Panc1 (cell line): ENCODE results near the gene GATM. TPM values are rescaled to one million over a fixed set of nuclear protein-coding genes. Genes with fewer than 3 reads are reported as not detected.

Experiments used
- ATAC-seq: fragments of 200-7000 bp; cut with Tn5 transposase; 2 replicates; pipeline ENCODE4 v1.9.1; 2020; ENCODE audit warnings: mild to moderate bottlenecking, moderate library complexity
- BruUV-seq: library from RNA; stranded (reverse); fragments of 400-500 nt; replicated peaks from 2 replicates; lab custom pipeline; 2021; lab: Mats Ljungman, UMichigan
- CTCF ChIA-PET: fragments of 300-600 bp; sonication (Branson Sonifier 250); formaldehyde crosslinking; loops from one replicate; lab custom pipeline; 2022; ENCODE audit warnings: antibody characterized with exemption; lab: Charles Lee
- POLR2A ChIA-PET: fragments of 300-600 bp; sonication (Branson Sonifier 250); formaldehyde crosslinking; loops from one replicate; lab custom pipeline; 2022; ENCODE audit warnings: antibody characterized with exemption; lab: Charles Lee
- DNase-seq: peaks from one replicate; pipeline ENCODE4 v3.0.0-alpha.2; 2010; ENCODE audit warnings: low read depth, low spot score
- H3K27ac ChIP-seq: 2 replicates; pipeline ENCODE4 v1.5.1; 2011; ENCODE audit warnings: mild to moderate bottlenecking, low read length, inconsistent platforms
- H3K27me3 ChIP-seq: fragments of 200-500 bp; sonication (Bioruptor generic); 2 replicates; pipeline ENCODE4 v1.6.0; 2014; ENCODE audit warnings: low read length, inconsistent platforms; ENCODE audit not compliant: control insufficient read depth, insufficient read depth
- H3K36me3 ChIP-seq: fragments of 200-500 bp; sonication (Bioruptor generic); 2 replicates; pipeline ENCODE4 v1.5.1; 2014; ENCODE audit warnings: inconsistent platforms, mild to moderate bottlenecking, low read length, moderate library complexity; ENCODE audit not compliant: control insufficient read depth, insufficient read depth
- H3K4me1 ChIP-seq: 2 replicates; pipeline ENCODE4 v1.5.1; 2011; ENCODE audit warnings: inconsistent platforms, mild to moderate bottlenecking, low read length, moderate library complexity; ENCODE audit not compliant: control insufficient read depth, insufficient read depth
- H3K4me3 ChIP-seq, 2 experiments: 2 replicates each; pipeline ENCODE4 v1.5.1; 2011 to 2012; ENCODE audit warnings: low read depth in 2 of 2, low read length in 2 of 2, mild to moderate bottlenecking in 2 of 2, inconsistent platforms in 1 of 2, moderate library complexity in 1 of 2
- H3K9me3 ChIP-seq: fragments of 200-500 bp; sonication (Bioruptor generic); 2 replicates; pipeline ENCODE4 v1.5.1; 2014; ENCODE audit warnings: low read depth, mild to moderate bottlenecking, inconsistent platforms, low read length, moderate library complexity; ENCODE audit not compliant: control insufficient read depth, insufficient read depth
- CTCF ChIP-seq: fragments of 450-650 bp; IDR thresholded peaks from 2 replicates; pipeline ENCODE4 v1.5.1; 2017; ENCODE audit warnings: mild to moderate bottlenecking
- POLR2AphosphoS5 ChIP-seq: IDR thresholded peaks from 2 replicates; pipeline ENCODE4 v1.6.1; 2012; ENCODE audit warnings: mild to moderate bottlenecking, low read depth, low read length, moderate library complexity
- REST ChIP-seq, 2 experiments: IDR thresholded peaks; 2 replicates each; pipeline ENCODE4 v1.6.1; 2011 to 2012; ENCODE audit warnings: low read depth in 2 of 2, control low read depth in 1 of 2, low read length in 1 of 2, mild to moderate bottlenecking in 1 of 2, moderate library complexity in 1 of 2; ENCODE audit not compliant: insufficient read depth in 1 of 2
- SIN3A ChIP-seq: IDR thresholded peaks from 2 replicates; pipeline ENCODE4 v1.6.1; 2012; ENCODE audit warnings: low read depth, mild to moderate bottlenecking, low read length, moderate library complexity, borderline replicate concordance; ENCODE audit not compliant: insufficient read depth
- TCF7L2 ChIP-seq: IDR thresholded peaks from 2 replicates; pipeline ENCODE4 v1.6.1; 2011; ENCODE audit warnings: mild to moderate bottlenecking, low read depth, low read length, inconsistent platforms
- in situ Hi-C: cut with HindIII; loops from 2 replicates; pipeline ENCODE4 v1.10.0; 2016; ENCODE audit warnings: low sequenced_read_pairs, low pct_unique_long_range_greater_than_20kb
- intact Hi-C: fragments of 100-400 bp; cut with micrococcal nuclease; formaldehyde crosslinking; loops from one replicate; pipeline ENCODE4 v1.10.0; 2022; ENCODE audit not compliant: unreplicated experiment
- total RNA-seq: library from RNA; stranded (reverse); gene quantifications from one replicate; pipeline ENCODE4 v1.2.1, GENCODE V29; 2021; ENCODE audit not compliant: unreplicated experiment

Gene GATM
- total RNA-seq, 1 experiment from 2014 or later = 7.6 TPM

- intact Hi-C loops (no loop called here), in situ Hi-C loops (no loop called here)
- Histone ChIP-seq H3K4me1 (no peaks in the 10 kb centered on the region), H3K36me3 (no peaks in the 10 kb centered on the region), H3K27ac (no peak overlapping the region), H3K27me3 (no peaks in the 10 kb centered on the region), H3K4me3 (no peak overlapping the region), H3K9me3 (no peaks in the 10 kb centered on the region)
- BruUV-seq = no TSS peak
- DNase-seq (no peak), ATAC-seq (no peak)
- POLR2A ChIA-PET = interaction anchor here (0.7 kb wide), 1 partner anchor 474 kb away, joined by 5 read pairs; no protein-coding TSS in a partner anchor
- TF ChIP-seq REST (IDR thresholded peaks at IDR 0.05; ENCODE audit: insufficient read depth in 1 of 2, low read depth in 2 of 2, low read length in 1 of 2) (no peak), SIN3A (no peak), CTCF (no peak), POLR2AphosphoS5 (no peak), TCF7L2 (no peak)
- CTCF ChIA-PET = no interaction called here
These were observed 15.9 kb downstream of the GATM start for GRCh38 chr15:45362419-45362818.

GRCh38 chr15:45361878-45362277 lies 16.5 kb downstream of the GATM start:
- no peaks in the 10 kb centered on the region for H3K9me3 ChIP-seq
- ATAC-seq (no peak), DNase-seq (no peak)
- ChIA-PET POLR2A (no interaction called here), CTCF (no interaction called here)
- no peak overlapping the region for H3K27ac ChIP-seq
- no peaks in the 10 kb centered on the region for H3K4me1 ChIP-seq
- H3K4me3 ChIP-seq = no peak overlapping the region
- BruUV-seq = no TSS peak
- in situ Hi-C loops = no loop called here
- no peaks in the 10 kb centered on the region for H3K27me3 ChIP-seq
- no peaks in the 10 kb centered on the region for H3K36me3 ChIP-seq
- intact Hi-C loops = no loop called here
- TF ChIP-seq REST (IDR thresholded peaks at IDR 0.05; ENCODE audit: insufficient read depth in 1 of 2, low read depth in 2 of 2, low read length in 1 of 2) (no peak), TCF7L2 (no peak), CTCF (no peak), SIN3A (no peak), POLR2AphosphoS5 (no peak)
